Activated B cell treated with CpG ODN at 0.5 μM for 24 hours (primary cell): ENCODE measurements around the gene BCL11B. TPM values are rescaled to one million over a fixed set of nuclear protein-coding genes. Genes with fewer than 3 reads are reported as not detected.

Experiments
- ATAC-seq: fragments of 200-7000 bp; cut with Tn5 transposase; one replicate; pipeline ENCODE4 v1.10.0; 2021; ENCODE audit warnings: low read depth, mild to moderate bottlenecking, moderate library complexity
- CTCF ChIA-PET: fragments of 350-600 bp; sonication (Branson Sonifier 250); formaldehyde crosslinking; loops from one replicate; lab custom pipeline; 2021; ENCODE audit warnings: antibody characterized with exemption; lab: Charles Lee
- POLR2A ChIA-PET: fragments of 350-600 bp; sonication (Branson Sonifier 250); formaldehyde crosslinking; loops from one replicate; lab custom pipeline; 2021; ENCODE audit warnings: antibody characterized with exemption; lab: Charles Lee
- DNase-seq: peaks from one replicate; pipeline ENCODE4 v3.0.0; 2022
- H3K27ac Mint-ChIP-seq: one replicate; pipeline ENCODE4 v1.8.0; 2020; ENCODE audit warnings: mixed read lengths
- H3K27me3 Mint-ChIP-seq: one replicate; pipeline ENCODE4 v1.8.0; 2021; ENCODE audit warnings: mixed read lengths
- H3K36me3 Mint-ChIP-seq: one replicate; pipeline ENCODE4 v1.8.0; 2021; ENCODE audit warnings: low read depth, mixed read lengths
- H3K4me1 Mint-ChIP-seq: one replicate; pipeline ENCODE4 v1.8.0; 2021; ENCODE audit warnings: mixed read lengths
- H3K4me3 Mint-ChIP-seq: one replicate; pipeline ENCODE4 v1.8.0; 2020; ENCODE audit warnings: mild to moderate bottlenecking, mixed read lengths
- H3K9me3 Mint-ChIP-seq: one replicate; pipeline ENCODE4 v1.8.0; 2020; ENCODE audit warnings: mixed read lengths
- CTCF ChIP-seq: fragments of 200-600 bp; IDR thresholded peaks from one replicate; pipeline ENCODE4 v1.8.0; 2022; ENCODE audit warnings: antibody characterized with exemption, mild to moderate bottlenecking
- intact Hi-C: fragments of 100-400 bp; cut with micrococcal nuclease; formaldehyde crosslinking; loops from one replicate; pipeline ENCODE4 v1.15.1; 2024
- total RNA-seq: library from RNA; stranded (reverse); gene quantifications from 2 replicates; pipeline ENCODE4 v1.2.3, GENCODE V29; 2022

Gene BCL11B
- total RNA-seq, 1 donor from 2014 or later: 0.13 TPM

- Mint-ChIP-seq H3K36me3 (no peaks in the 10 kb centered on the region), H3K4me1 (no peaks in the 10 kb centered on the region), H3K4me3 (no peak overlapping the region), H3K9me3 (no peaks in the 10 kb centered on the region), H3K27ac (no peak overlapping the region), H3K27me3 (peaks cover 10% of the 10 kb centered on the region)
- CTCF ChIA-PET: no interaction called here
- intact Hi-C loops: no loop called here
- no peak for TF ChIP-seq CTCF
- POLR2A ChIA-PET: no interaction called here
- ATAC-seq: no peak
- DNase-seq: no peak
These were observed 14.8 kb upstream of the BCL11B start for GRCh38 chr14:99286761-99287160.

GRCh38 chr14:99284254-99285004 is 12.4 kb upstream of the BCL11B start:
- CTCF ChIA-PET: no interaction called here
- no peaks in the 10 kb centered on the region for H3K4me1 Mint-ChIP-seq

DNA sequence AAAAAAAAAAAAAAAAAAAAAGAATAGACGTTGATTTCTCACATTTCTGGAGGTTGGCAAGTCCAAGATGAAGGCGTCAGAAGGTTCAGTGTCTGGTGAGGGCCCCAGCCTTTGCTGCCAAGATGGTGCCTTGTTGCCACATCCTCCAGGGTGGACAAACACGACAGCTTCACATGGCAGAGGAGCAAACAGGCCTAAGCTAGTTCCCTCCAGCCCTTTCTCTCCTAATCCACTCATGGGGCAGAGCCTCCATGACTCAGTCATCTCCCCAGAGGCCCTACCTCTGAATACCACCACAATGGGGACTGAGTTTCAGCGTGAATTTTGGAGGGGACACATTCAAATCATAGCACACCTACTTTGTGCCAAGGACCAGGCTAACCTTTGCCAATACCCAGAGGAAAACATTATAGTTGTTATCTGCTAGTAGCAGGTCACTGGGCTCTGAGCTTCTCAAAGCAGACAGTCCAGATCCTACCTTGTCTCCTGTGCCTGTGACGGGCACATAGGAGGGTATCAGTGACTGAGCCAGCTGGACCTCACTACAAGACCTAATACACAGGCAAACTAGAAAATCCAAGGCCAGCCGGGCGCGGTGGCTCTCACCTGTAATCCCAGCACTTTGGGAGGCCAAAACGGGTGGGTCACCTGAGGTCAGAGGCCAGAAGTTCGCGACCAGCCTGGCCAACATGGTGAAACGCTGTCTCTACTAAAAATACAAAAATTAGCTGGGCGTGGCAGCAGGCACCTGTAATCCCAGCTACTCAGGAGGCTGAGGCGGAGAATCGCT is 10.5 kb upstream of the BCL11B start:
- ChIA-PET CTCF (no interaction called here), POLR2A (no interaction called here)
- Mint-ChIP-seq H3K27me3 (peaks cover 27% of the 10 kb centered on the region), H3K4me1 (no peaks in the 10 kb centered on the region), H3K36me3 (no peaks in the 10 kb centered on the region), H3K9me3 (no peaks in the 10 kb centered on the region), H3K27ac (no peak overlapping the region), H3K4me3 (no peak overlapping the region)
- DNase-seq (no peak), ATAC-seq (no peak)
- TF ChIP-seq CTCF: no peak
- intact Hi-C loops: no loop called here

More at GRCh38 chr14:99284254-99285004, 12.4 kb upstream of the BCL11B start:
- Mint-ChIP-seq H3K4me3 (no peak overlapping the region), H3K9me3 (no peaks in the 10 kb centered on the region), H3K36me3 (no peaks in the 10 kb centered on the region), H3K27me3 (peaks cover 15% of the 10 kb centered on the region), H3K27ac (no peak overlapping the region)
- ATAC-seq (no peak), DNase-seq (no peak)
- intact Hi-C loops: no loop called here
- no peak for TF ChIP-seq CTCF
- POLR2A ChIA-PET: no interaction called here

- ChIA-PET CTCF (no interaction called here), POLR2A (no interaction called here)
- no peak for DNase-seq
- Mint-ChIP-seq H3K36me3 (no peaks in the 10 kb centered on the region), H3K9me3 (no peaks in the 10 kb centered on the region), H3K27me3 (peaks cover 34% of the 10 kb centered on the region), H3K4me1 (no peaks in the 10 kb centered on the region), H3K27ac (no peak overlapping the region), H3K4me3 (no peak overlapping the region)
- no peak for ATAC-seq
- intact Hi-C loops: no loop called here
- TF ChIP-seq CTCF: no peak
These were observed 9.4 kb upstream of the BCL11B start for GRCh38 chr14:99281396-99281795.

GRCh38 chr14:99280852-99281251 is 8.9 kb upstream of the BCL11B start:
- H3K4me1 Mint-ChIP-seq: no peaks in the 10 kb centered on the region
- ATAC-seq (no peak), DNase-seq (no peak)
- H3K4me3 Mint-ChIP-seq: no peak overlapping the region
- H3K9me3 Mint-ChIP-seq: no peaks in the 10 kb centered on the region
- no peak for TF ChIP-seq CTCF
- no peaks in the 10 kb centered on the region for H3K36me3 Mint-ChIP-seq
- H3K27ac Mint-ChIP-seq: no peak overlapping the region
- ChIA-PET POLR2A (no interaction called here), CTCF (no interaction called here)
- intact Hi-C loops: no loop called here
- H3K27me3 Mint-ChIP-seq: peaks cover 37% of the 10 kb centered on the region
